ENCODE results near the gene RERE.

- TF ChIP-seq, protein P1, sequence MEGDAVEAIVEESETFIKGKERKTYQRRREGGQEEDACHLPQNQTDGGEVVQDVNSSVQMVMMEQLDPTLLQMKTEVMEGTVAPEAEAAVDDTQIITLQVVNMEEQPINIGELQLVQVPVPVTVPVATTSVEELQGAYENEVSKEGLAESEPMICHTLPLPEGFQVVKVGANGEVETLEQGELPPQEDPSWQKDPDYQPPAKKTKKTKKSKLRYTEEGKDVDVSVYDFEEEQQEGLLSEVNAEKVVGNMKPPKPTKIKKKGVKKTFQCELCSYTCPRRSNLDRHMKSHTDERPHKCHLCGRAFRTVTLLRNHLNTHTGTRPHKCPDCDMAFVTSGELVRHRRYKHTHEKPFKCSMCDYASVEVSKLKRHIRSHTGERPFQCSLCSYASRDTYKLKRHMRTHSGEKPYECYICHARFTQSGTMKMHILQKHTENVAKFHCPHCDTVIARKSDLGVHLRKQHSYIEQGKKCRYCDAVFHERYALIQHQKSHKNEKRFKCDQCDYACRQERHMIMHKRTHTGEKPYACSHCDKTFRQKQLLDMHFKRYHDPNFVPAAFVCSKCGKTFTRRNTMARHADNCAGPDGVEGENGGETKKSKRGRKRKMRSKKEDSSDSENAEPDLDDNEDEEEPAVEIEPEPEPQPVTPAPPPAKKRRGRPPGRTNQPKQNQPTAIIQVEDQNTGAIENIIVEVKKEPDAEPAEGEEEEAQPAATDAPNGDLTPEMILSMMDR (conservative IDR thresholded peaks at IDR 0.05 in 1 of 2, IDR thresholded peaks at IDR 0.05 in 1 of 2; ENCODE audit: extremely low read depth in 1 of 2, insufficient read depth in 1 of 2, low read depth in 1 of 2, low read length in 2 of 2) = no peak
- no peak for TF ChIP-seq EZH2 (IDR thresholded peaks at IDR 0.05; ENCODE audit: borderline replicate concordance, low read length)
These were observed 367.1 kb downstream of the RERE start for GRCh38 chr1:8450312-8450711.
